Activated CD4-positive, alpha-beta T cell treated with anti-CD3 and anti-CD28 coated beads, Interleukin-2, amount 50 U/mL, for 4 hours (primary cell): Measurements from ENCODE around the gene NELL1.

Experiments
- DNase-seq, 2 experiments: peaks; one replicate each; pipeline ENCODE4 v3.0.0-alpha.2; 2020

The NELL1 gene

GRCh38 chr11:20991471-20991870 lies 322.1 kb downstream of the NELL1 start:
- DNase-seq = no peak

- DNase-seq = no peak
Observed at GRCh38 chr11:21007297-21007696, 337.9 kb downstream of the NELL1 start.

- DNase-seq = no peak
Observed at GRCh38 chr11:21018248-21018647, 348.9 kb downstream of the NELL1 start.

- DNase-seq = no peak
Observed at GRCh38 chr11:21026685-21027084, 357.3 kb downstream of the NELL1 start.

GRCh38 chr11:21037850-21038249 lies 368.5 kb downstream of the NELL1 start:
- no peak for DNase-seq

- no peak for DNase-seq
Observed at GRCh38 chr11:21038801-21039200, 369.4 kb downstream of the NELL1 start.

GRCh38 chr11:21040630-21041029 lies 371.2 kb downstream of the NELL1 start:
- no peak for DNase-seq

- no peak for DNase-seq
Observed at GRCh38 chr11:21048626-21049025, 379.2 kb downstream of the NELL1 start.

- DNase-seq = no peak
Observed at GRCh38 chr11:21053466-21053865, 384.1 kb downstream of the NELL1 start.

- DNase-seq = no peak
Observed at GRCh38 chr11:21056644-21057043, 387.3 kb downstream of the NELL1 start.

GRCh38 chr11:21059879-21060278 lies 390.5 kb downstream of the NELL1 start:
- no peak for DNase-seq

- no peak for DNase-seq
Observed at GRCh38 chr11:21066030-21066429, 396.6 kb downstream of the NELL1 start.

GRCh38 chr11:21068886-21069285 lies 399.5 kb downstream of the NELL1 start:
- no peak for DNase-seq

- no peak for DNase-seq
Observed at GRCh38 chr11:21069909-21070308, 400.5 kb downstream of the NELL1 start.

GRCh38 chr11:21072558-21072957 lies 403.2 kb downstream of the NELL1 start:
- no peak for DNase-seq

GRCh38 chr11:21082853-21083252 lies 413.5 kb downstream of the NELL1 start:
- no peak for DNase-seq

GRCh38 chr11:21088930-21089329 lies 419.5 kb downstream of the NELL1 start:
- no peak for DNase-seq

GRCh38 chr11:21104641-21105040 lies 435.3 kb downstream of the NELL1 start:
- no peak for DNase-seq

- DNase-seq = no peak
Observed at GRCh38 chr11:21105196-21105917, 436.0 kb downstream of the NELL1 start.

GRCh38 chr11:21109341-21109740 lies 440.0 kb downstream of the NELL1 start:
- DNase-seq = no peak

- no peak for DNase-seq
Observed at GRCh38 chr11:21110415-21110814, 441.0 kb downstream of the NELL1 start.

GRCh38 chr11:21113876-21114275 lies 444.5 kb downstream of the NELL1 start:
- DNase-seq = no peak

- no peak for DNase-seq
Observed at GRCh38 chr11:21116009-21116408, 446.6 kb downstream of the NELL1 start.

GRCh38 chr11:21119411-21119810 lies 450.0 kb downstream of the NELL1 start:
- no peak for DNase-seq

- DNase-seq = no peak
Observed at GRCh38 chr11:21121991-21122390, 452.6 kb downstream of the NELL1 start.
